NOMO-1 treated with dmso at 0.1 percent for 144 hours (cell line): ENCODE measurements around the gene DBT.
"Not testable (repeated sequence)": the region's sequence is repeated elsewhere in the genome, so short reads cannot be mapped to it uniquely, and the experiment has no call there.

Experiments used
- DNase-seq: peaks from one replicate; lab custom pipeline; 2025; ENCODE audit not compliant: unreplicated experiment; lab: John Stamatoyannopoulos, UW

Gene DBT

DNA sequence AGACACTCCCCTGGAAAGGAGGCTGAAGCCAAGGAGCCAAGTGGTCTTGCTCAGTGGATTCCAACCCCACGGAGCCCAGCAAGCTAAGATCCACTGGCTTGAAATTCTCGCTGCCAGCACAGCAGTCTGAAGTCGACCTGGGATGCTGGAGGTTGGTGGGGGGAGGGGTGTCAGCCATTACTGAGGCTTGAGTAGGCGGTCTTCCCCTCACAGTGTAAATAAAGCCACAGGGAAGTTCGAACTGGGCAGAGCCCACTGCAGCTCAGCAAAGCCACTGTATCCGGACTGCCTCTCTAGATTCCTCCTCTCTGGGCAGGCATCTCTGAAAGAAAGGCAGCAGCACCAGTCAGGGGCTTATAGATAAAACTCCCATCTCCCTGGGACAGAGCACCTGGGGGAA, 49.6 kb downstream of the DBT start:
- DNase-seq: not testable (repeated sequence)

- DNase-seq: no peak
Measured at GRCh38 chr1:100198596-100198995, 51.0 kb downstream of the DBT start.

GRCh38 chr1:100188617-100189016, 61.0 kb downstream of the DBT start:
- no peak for DNase-seq

- no peak for DNase-seq
Measured at GRCh38 chr1:100187912-100188311, 61.7 kb downstream of the DBT start.

GRCh38 chr1:100184536-100184935, 65.1 kb downstream of the DBT start:
- no peak for DNase-seq

- no peak for DNase-seq
Measured at GRCh38 chr1:100183370-100183769, 66.3 kb downstream of the DBT start.

GRCh38 chr1:100178091-100178490, 71.5 kb downstream of the DBT start, which contains the start of gene LRRC39:
Gene LRRC39, minus strand, starts transcription at chr1:100178256. Its CDS starts 9,740 bp downstream, at chr1:100168516.
- DNase-seq: no peak

DNA sequence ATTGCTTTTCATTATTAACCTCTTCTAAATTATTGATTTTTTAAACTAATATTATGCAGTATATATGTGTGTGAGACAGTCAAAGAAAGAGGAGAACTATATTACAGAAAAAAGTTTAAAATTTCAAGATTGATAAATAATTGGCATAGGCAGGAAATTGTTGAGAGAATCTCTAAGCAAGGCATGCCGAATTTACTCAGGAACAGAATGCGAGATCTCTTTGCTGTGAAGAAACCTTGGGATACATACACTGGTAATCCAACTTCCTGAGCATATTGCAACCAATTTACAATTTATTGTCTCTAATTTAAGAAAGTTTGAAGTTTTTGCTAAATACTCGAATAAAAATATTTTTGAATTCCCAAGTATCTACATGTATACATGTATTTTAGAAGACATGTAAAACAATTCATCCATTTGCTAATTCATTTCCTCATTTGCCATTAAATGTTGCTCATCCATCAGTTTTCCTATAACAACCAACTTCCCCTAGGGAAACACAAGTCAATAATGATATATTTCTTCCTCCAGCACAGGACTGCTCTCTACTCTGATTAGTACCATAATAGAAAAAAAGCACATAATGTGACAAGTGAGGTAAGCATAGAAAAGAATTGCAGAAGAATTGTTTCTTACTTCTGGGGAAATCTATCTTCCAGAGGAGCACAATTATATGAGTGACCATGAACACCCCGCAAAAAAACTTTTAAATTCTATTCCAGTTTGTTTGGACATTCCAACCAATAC, 72.2 kb downstream of the DBT start:
- no peak for DNase-seq

- no peak for DNase-seq
Measured at GRCh38 chr1:100168051-100168450, 81.6 kb downstream of the DBT start.

DNA sequence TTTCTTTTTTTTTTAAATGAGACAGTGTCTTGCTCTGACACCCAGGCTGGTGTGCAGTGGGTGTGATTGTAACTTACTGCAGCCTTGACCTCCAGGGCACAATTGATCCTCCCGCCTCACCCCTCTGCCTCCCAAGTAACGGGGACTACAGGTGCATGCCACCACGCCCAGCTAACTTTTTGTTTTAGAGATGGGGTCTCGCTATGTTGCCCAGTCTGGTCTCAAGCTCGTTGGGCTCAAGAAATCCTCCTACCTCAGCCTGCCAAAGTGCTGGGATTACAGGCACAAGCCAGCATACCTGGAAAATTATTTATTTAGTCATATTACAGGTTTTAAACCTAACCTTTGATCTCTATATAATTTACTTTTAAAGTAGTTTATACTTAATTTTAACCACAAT, 84.9 kb downstream of the DBT start:
- no peak for DNase-seq

DNA sequence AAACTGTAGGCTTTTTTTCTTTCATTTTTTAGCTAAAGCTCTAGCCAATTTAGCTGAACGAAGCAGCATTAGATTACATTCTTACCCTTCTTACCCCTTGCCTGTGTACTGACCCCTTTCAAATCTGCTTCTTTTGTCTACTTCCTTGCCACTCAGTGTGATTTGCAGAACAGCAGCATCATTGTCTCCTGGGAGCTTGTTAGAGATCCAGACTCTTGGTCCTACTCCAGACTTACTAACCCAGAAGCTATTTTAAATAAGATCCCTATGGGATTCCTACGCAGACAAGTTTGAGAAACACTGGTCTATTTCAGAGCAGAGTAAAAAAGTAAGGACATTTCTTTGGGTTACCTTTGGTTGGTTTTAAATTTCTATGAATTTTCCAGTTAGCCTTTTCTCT, 85.4 kb downstream of the DBT start:
- DNase-seq: no peak

DNA sequence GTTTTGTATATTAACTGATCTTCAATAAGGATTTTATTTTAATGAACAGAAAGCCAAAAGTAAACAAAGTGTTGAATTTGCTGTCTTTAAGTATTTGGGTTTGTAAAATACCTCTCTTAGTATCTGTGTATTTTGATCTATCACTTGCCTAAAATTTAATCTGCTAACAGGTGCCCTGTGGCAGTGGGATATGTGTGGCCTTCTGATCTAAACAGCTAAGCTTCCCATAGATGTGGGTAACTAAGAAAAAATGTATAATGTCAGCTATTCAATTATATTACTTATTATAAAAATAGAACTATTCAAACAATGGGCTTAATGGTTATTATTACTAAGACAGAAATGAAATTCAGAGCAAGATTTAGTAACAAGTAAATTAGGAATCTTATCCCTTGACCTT, 86.8 kb downstream of the DBT start:
- no peak for DNase-seq

DNA sequence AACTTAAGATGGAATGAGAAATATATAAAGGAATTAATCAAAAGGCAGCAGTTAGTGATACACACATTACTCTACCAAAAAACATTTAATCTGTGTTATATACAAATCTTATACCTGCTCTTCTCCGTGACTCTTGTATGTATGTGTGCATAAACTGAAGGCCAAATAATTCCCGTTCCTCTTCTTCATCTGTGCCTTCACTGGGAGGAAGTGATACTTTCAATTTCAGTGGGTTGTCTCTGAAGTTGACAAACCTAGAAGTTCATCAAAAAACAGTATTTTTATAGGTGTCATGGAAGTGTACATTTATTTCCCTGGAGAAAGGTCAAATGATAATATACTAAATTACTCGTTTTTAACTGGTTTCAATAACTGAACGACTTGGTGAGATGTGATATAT, 97.4 kb downstream of the DBT start:
- peak; percentile 9 for DNase-seq

DNA sequence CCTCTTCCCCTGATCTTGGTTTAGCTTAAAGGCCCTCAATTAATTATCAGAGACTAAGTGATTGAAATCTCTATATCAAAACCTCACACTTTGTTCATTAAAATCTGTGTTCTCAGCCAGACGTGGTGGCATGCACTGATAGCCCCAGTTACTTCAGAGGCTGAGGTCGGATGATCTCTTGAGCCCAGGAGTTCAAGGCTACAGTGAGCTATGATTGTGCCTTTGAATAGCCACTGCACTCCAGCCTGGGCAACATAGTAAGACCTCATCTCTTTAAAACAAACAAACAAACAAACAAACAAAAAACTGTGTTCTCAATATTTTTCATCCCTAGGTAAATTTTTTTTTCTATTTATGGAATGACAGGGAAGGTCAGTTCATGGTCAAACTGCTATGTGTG, 98.0 kb downstream of the DBT start:
- no peak for DNase-seq

GRCh38 chr1:100147875-100148274, 101.8 kb downstream of the DBT start:
- DNase-seq: no peak

GRCh38 chr1:100146958-100147357, 102.7 kb downstream of the DBT start:
- DNase-seq: no peak

DNA sequence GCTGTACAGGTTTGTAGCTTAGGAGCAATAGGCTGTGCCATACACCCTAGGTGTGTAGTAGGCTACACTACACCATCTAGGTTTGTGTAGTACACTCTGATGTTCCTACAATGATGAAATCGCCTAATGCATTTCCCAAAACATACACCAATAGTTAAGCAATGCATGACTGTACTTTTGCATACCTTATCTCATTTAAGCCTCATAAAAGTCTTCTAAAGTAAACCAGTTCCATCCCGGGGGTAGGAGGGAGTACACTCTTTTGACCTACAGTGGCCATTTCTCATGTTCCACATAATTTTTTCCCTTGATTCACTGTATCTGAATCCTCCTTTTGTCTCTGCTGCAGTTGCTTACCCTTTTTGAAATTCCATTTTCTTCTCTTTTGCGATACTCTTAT, 104.5 kb downstream of the DBT start:
- no peak for DNase-seq

DNA sequence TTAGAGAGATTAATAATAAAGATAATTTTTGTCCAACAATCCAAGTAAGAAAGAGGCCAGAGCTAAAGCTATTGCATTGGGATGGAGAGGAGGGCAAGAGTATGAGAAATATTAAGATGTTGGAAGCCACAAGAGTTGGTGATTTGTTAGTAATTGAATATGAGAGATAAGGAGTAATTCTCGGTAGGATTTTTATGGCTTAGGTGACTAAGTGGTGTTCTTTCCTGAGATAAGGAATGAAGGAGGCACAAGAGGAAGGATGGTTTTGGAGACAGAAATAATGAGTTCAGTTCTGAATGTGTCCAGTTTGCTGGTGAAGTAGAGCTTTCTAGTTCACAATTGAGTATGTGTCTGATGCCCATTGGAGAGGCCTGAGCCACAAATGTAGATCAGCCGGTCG, 107.3 kb downstream of the DBT start:
- no peak for DNase-seq

DNA sequence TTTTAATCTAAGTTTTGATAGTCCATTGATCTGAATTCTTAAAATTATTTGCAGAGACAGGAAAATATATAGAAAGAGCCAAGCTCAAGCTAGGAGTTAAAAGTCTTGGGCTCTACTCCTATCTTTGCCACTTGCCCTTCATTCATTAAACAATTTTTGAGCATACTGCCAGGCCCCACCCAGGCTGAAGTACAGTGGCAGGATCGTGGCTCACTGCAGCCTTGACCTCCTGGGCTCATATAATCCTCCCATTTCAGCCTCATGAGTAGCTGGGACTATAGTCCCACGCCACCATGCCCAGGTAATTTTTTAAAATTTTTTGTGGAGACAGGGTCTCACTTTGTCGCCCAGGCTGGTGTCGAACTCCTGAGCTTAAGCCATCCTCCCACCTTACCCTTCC, 108.4 kb downstream of the DBT start:
- no peak for DNase-seq

GRCh38 chr1:100137602-100138001, 112.0 kb downstream of the DBT start:
- DNase-seq: no peak
